ENCODE data around the gene PLEKHA5. TPM values are rescaled to one million over a fixed set of nuclear protein-coding genes. Genes with fewer than 3 reads are reported as not detected.

The PLEKHA5 gene
- total RNA-seq, 2 donors from 2014 or later, result 10.2 to 29.8 TPM

DNA sequence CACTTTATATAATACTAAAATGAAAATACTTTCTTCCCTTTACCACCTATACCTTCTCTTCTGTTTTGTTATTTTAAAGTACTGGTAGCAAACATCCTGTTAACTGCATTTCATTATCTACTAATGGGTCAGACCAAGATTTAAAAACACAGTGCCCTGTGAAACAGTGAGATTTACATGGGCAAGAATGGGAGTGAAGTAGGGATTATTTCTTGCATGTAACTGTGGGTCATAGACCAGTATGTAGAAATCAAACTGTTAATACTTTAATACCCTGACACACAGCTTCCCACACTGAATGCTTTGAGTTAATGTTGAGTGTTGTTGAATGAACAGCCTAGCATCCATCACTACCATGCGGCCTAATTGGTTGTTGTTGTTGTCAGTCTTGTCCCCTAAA, 61.6 kb downstream of the PLEKHA5 start:
- Histone ChIP-seq H3K36me3 (replicated peaks in 1 of 2; ENCODE audit: insufficient read depth in 1 of 2, low read depth in 2 of 2) (no peaks in the 10 kb centered on the region), H3K4me1 (peaks cover 24% of the 10 kb centered on the region), H3K27ac (no peak overlapping the region), H3K27me3 (no peaks in the 10 kb centered on the region), H3K4me3 (no peak overlapping the region), H3K9me3 (no peaks in the 10 kb centered on the region)
- ATAC-seq (no peak), DNase-seq (no peak)
- 86 to 93% methylated on average over 1 of the region's 1 CpG for WGBS, 2 donors
- intact Hi-C loops (cut with DNase I), result no loop called here
- no peak for TF ChIP-seq POLR2A (IDR thresholded peaks at IDR 0.05)
- TF ChIP-seq, protein P1, sequence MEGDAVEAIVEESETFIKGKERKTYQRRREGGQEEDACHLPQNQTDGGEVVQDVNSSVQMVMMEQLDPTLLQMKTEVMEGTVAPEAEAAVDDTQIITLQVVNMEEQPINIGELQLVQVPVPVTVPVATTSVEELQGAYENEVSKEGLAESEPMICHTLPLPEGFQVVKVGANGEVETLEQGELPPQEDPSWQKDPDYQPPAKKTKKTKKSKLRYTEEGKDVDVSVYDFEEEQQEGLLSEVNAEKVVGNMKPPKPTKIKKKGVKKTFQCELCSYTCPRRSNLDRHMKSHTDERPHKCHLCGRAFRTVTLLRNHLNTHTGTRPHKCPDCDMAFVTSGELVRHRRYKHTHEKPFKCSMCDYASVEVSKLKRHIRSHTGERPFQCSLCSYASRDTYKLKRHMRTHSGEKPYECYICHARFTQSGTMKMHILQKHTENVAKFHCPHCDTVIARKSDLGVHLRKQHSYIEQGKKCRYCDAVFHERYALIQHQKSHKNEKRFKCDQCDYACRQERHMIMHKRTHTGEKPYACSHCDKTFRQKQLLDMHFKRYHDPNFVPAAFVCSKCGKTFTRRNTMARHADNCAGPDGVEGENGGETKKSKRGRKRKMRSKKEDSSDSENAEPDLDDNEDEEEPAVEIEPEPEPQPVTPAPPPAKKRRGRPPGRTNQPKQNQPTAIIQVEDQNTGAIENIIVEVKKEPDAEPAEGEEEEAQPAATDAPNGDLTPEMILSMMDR (IDR thresholded peaks at IDR 0.05), result no peak

DNA sequence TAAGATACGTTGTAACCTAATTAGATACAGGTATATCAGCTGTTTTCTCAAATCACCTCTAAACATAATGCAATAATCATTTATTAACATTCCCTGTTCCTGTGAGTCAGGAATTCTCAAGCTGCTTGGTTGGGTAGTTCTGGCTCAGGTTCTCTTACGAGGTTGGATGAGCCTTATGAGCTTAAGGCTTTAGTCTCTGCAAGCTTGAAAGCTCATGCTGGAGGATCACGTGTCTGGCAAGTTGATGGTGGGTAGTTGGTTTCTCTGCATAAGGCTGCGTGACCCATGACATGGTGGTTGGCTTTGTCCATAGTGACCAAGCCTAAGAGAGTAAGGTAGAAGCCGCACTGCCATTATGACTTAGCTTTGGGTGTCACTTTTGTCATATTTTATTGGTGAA, 62.0 kb downstream of the PLEKHA5 start:
- intact Hi-C loops (cut with DNase I), result no loop called here
- 86 to 94% methylated on average over 5 of the region's 5 CpGs for WGBS, 2 donors
- ATAC-seq, result no peak
- no peaks in the 10 kb centered on the region for H3K36me3 ChIP-seq (replicated peaks in 1 of 2; ENCODE audit: insufficient read depth in 1 of 2, low read depth in 2 of 2)
- no peaks in the 10 kb centered on the region for H3K9me3 ChIP-seq
- H3K27ac ChIP-seq, result no peak overlapping the region
- DNase-seq, result no peak
- H3K27me3 ChIP-seq, result no peaks in the 10 kb centered on the region
- peaks cover 24% of the 10 kb centered on the region for H3K4me1 ChIP-seq
- no peak overlapping the region for H3K4me3 ChIP-seq
- TF ChIP-seq, protein P1 (IDR thresholded peaks at IDR 0.05), result no peak
- no peak for TF ChIP-seq POLR2A (IDR thresholded peaks at IDR 0.05)

DNA sequence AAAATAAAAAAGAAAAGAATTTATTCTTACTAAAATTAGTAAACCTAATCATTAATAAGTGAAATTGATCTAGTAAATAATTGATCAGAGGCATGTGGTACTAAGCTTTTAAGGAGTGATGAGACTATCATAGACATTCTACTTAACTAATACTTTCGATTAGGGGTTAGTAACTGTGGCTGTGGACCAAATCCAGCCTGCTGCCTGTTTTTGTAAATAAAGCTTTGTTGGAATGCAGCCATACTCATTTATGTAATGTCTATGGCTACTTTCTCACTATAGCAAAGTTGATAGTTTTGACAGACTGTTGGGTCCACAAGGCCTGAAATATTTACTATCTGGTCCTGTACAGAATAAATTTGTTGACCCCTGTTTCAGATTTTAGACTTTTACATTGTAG, 63.2 kb downstream of the PLEKHA5 start:
- intact Hi-C loops (cut with DNase I), result no loop called here
- TF ChIP-seq POLR2A (IDR thresholded peaks at IDR 0.05), result no peak
- TF ChIP-seq, protein P1 (IDR thresholded peaks at IDR 0.05), result no peak
- H3K9me3 ChIP-seq, result no peaks in the 10 kb centered on the region
- H3K27me3 ChIP-seq, result no peaks in the 10 kb centered on the region
- H3K36me3 ChIP-seq (replicated peaks in 1 of 2; ENCODE audit: insufficient read depth in 1 of 2, low read depth in 2 of 2), result no peaks in the 10 kb centered on the region
- DNase-seq, result peak in 1 of 4 donors; percentile 10
- no peak overlapping the region for H3K4me3 ChIP-seq
- H3K27ac ChIP-seq, result no peak overlapping the region
- H3K4me1 ChIP-seq, result peaks cover 24% of the 10 kb centered on the region
- no peak for ATAC-seq
- 10 to 22% methylated on average over 1 of the region's 1 CpG for WGBS, 2 donors

DNA sequence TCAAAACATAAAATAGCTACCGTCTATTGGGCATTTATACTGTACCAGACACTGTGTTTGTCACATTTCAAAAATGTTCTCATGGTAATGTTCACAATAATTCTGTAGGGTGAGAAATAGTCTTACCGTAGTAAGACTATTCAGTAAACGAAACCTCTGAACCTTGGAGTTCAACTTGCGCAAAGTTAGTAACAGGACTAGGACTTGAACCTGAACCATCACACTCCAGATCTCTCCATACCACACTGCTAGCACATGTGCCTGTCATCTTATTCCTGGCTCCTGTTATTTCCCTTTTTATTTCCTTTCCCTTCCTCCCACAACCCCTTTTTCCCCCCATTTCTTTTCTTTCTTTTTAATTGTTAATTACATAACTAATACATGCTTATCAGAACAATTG, 65.4 kb downstream of the PLEKHA5 start:
- DNase-seq (no peak), ATAC-seq (no peak)
- Histone ChIP-seq H3K36me3 (replicated peaks in 1 of 2; ENCODE audit: insufficient read depth in 1 of 2, low read depth in 2 of 2) (no peaks in the 10 kb centered on the region), H3K27me3 (no peaks in the 10 kb centered on the region), H3K27ac (no peak overlapping the region), H3K9me3 (no peaks in the 10 kb centered on the region), H3K4me1 (peaks cover 24% of the 10 kb centered on the region), H3K4me3 (no peak overlapping the region)
- intact Hi-C loops (cut with DNase I), result no loop called here
- 91 to 96% methylated on average over 4 of the region's 4 CpGs for WGBS, 2 donors
- TF ChIP-seq, protein P1 (IDR thresholded peaks at IDR 0.05), result no peak
- no peak for TF ChIP-seq POLR2A (IDR thresholded peaks at IDR 0.05)

DNA sequence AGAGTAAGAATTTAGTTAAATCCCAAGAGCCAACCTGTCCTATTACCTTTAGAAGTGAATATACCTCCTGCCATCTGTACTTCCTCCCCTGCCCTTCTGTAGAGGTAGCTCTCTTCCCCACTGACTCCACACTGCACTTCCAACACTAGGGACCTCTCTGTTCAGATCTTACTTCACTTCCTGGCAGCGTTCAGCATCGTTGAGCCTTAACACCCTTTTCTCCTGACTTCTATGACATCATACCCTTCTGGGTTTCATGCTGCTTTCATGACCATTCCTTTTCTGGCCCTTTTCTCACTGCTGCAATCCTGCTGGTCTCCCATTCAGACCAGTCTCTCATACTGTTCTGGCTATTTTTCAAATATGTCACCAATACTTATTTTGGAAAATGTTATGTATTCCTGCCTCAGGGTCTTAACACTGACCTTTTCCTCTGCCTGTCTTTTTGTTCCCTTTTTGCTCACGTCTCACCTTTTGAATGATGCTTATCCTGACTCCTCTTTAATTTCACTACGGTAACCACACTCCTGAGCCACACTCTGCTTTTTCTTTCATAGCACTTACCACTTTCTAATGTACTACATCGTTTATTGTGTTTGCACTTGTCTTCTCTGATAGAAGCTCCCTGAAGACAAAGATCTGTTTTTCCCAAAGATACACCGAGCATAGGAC, 67.6 kb downstream of the PLEKHA5 start:
- Histone ChIP-seq H3K27ac (no peak overlapping the region), H3K27me3 (no peaks in the 10 kb centered on the region), H3K4me1 (peaks cover 10% of the 10 kb centered on the region), H3K4me3 (no peak overlapping the region), H3K36me3 (replicated peaks in 1 of 2; ENCODE audit: insufficient read depth in 1 of 2, low read depth in 2 of 2) (no peaks in the 10 kb centered on the region), H3K9me3 (no peaks in the 10 kb centered on the region)
- intact Hi-C loops (cut with DNase I), result no loop called here
- DNase-seq, result no peak
- ATAC-seq, result no peak
- WGBS, 2 donors, result 69 to 72% methylated on average over 6 of the region's 6 CpGs
- TF ChIP-seq POLR2A (IDR thresholded peaks at IDR 0.05), result no peak
- TF ChIP-seq, protein P1 (IDR thresholded peaks at IDR 0.05), result no peak

Measured in body of pancreas (tissue), 4 donors.